Transverse colon (tissue), 4 donors: ENCODE results near the gene VAV2. TPM values are rescaled to one million over a fixed set of nuclear protein-coding genes. Genes with fewer than 3 reads are reported as not detected.
A peak's percentile ranks its signal among the peaks of the same experiment; 100 is the strongest.

ENCODE experiments used
- DNase-seq: peaks from one replicate; pipeline ENCODE4 v3.0.0-alpha.2; 2019
- H3K27ac ChIP-seq, 4 donors: fragments of 200-600 bp; sonication (generic); 2 replicates each; pipeline ENCODE4 v1.5.1; 2016 to 2018; ENCODE audit warnings: inconsistent platforms in 4 of 4
- H3K27me3 ChIP-seq: fragments of 200-600 bp; sonication (generic); 2 replicates; pipeline ENCODE4 v1.5.1; 2017; ENCODE audit warnings: inconsistent platforms
- H3K36me3 ChIP-seq, 4 donors: fragments of 200-600 bp; sonication (generic); 2 replicates each; pipeline ENCODE4 v1.5.1; 2017 to 2019; ENCODE audit warnings: inconsistent platforms in 4 of 4
- H3K4me1 ChIP-seq, 4 donors: fragments of 200-600 bp; sonication (generic); 2 replicates each; pipeline ENCODE4 v1.5.1; 2017 to 2020; ENCODE audit warnings: inconsistent platforms in 4 of 4
- H3K4me3 ChIP-seq, 4 donors: fragments of 200-600 bp; sonication (generic); 1 replicate in 1 of 4; 2 replicates in 3 of 4; pipeline versions ENCODE4 v1.5.1 to v1.6.1; 2017 to 2019; ENCODE audit warnings: inconsistent platforms in 4 of 4
- H3K9me3 ChIP-seq, 2 donors: fragments of 200-600 bp; sonication (generic); 2 replicates each; pipeline ENCODE4 v1.5.1; 2017 to 2019; ENCODE audit warnings: inconsistent platforms in 2 of 2
- CTCF ChIP-seq, 5 experiments: fragments of 200-600 bp in 3 of 5; fragments of 450-650 bp in 2 of 5; sonication (generic) in 3 of 5; IDR thresholded peaks; 1 replicate in 2 of 5; 2 replicates in 3 of 5; pipeline ENCODE4 v1.5.1; 2016 to 2017; ENCODE audit warnings: antibody characterized with exemption in 5 of 5, inconsistent platforms in 3 of 5, mild to moderate bottlenecking in 2 of 5, moderate library complexity in 1 of 5
- EP300 ChIP-seq: sonication (generic); formaldehyde crosslinking; IDR thresholded peaks from one replicate; pipeline ENCODE4 v1.6.1; 2017; ENCODE audit warnings: antibody characterized with exemption, low read depth
- POLR2A ChIP-seq: fragments of 450-650 bp; IDR thresholded peaks from one replicate; pipeline ENCODE4 v1.6.1; 2016; ENCODE audit warnings: antibody characterized with exemption, mild to moderate bottlenecking, moderate library complexity
- POLR2AphosphoS5 ChIP-seq, 3 donors: sonication (generic); formaldehyde crosslinking; IDR thresholded peaks; one replicate each; pipeline ENCODE4 v1.6.1; 2016; ENCODE audit warnings: antibody characterized with exemption in 3 of 3
- WGBS, 2 donors: methylation state at CpG; one replicate each; pipeline ENCODE4 v1.1.5; 2018; ENCODE audit warnings: low coverage in 1 of 2; 5-methylcytosine and 5-hydroxymethylcytosine counted together
- in situ Hi-C, 4 donors: fragments of 200-750 bp; cut with MboI; loops; one replicate each; pipeline versions ENCODE4 v1.15.0 to v1.15.1; 2017; ENCODE audit warnings: low sequenced_read_pairs in 3 of 4, low pct_ligation_motif_present in 1 of 4, low pct_unique_long_range_greater_than_20kb in 1 of 4
- intact Hi-C: fragments of 100-400 bp; cut with DNase I; formaldehyde crosslinking; loops from one replicate; pipeline ENCODE4 v1.15.1; 2023; ENCODE audit warnings: low total_unique reads
- total RNA-seq, 4 donors: library from RNA; depleted of rRNA; stranded (reverse); fragments of >200 nt; gene quantifications; one replicate each; pipeline ENCODE4 v1.1.0, GENCODE V29; 2016

Gene VAV2
- total RNA-seq, 4 donors from 2014 or later, result 8.2 to 52.4 (median 24.5) TPM

DNA sequence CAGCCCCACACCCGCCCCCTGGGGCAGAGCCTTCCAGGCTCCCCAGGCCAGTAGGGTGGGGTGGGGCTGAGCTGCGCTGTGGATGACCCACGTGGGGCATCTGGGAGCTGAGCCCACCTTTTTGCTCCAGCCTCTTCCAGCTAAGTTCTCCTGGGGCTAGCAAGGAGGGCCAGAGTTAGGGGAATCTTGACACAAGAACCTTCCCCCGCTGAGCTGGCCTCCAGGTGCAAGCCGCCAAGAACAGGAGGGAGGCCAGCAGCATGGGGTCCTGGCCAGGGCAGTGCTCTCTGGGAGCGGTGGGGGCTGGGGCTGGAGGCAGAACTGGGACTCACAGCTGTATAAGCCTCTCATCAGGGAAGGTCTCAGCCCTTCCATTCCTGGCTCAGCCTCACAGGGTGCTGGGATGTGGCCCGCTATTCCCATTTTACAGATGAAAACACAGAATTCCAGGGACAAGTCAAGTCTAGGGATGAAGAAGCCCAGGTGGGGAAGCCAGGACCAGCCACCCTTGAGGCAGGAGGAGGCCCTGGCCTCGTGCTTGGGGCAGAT lies 275.5 kb downstream of the VAV2 start:
- Histone ChIP-seq H3K27ac (no peak overlapping the region), H3K27me3 (peaks cover 3% of the 10 kb centered on the region), H3K36me3 (no peaks in the 10 kb centered on the region), H3K9me3 (no peaks in the 10 kb centered on the region), H3K4me3 (no peak overlapping the region), H3K4me1 (no peaks in the 10 kb centered on the region)
- intact Hi-C loops (no loop called here), in situ Hi-C loops (loop anchor here in 1 of 4 donors (25.0 kb wide), 1 partner anchor 179 kb away; the partner anchor contains the start of gene ADAMTSL2)
- no peak for TF ChIP-seq POLR2AphosphoS5 (IDR thresholded peaks at IDR 0.05)
- TF ChIP-seq CTCF (IDR thresholded peaks at IDR 0.05), result no peak
- no peak for TF ChIP-seq EP300
- WGBS, 2 donors, result 78% methylated on average over 6 of the region's 8 CpGs; no CpG with 5 or more reads in 1 of the 2 donors
- DNase-seq, result no peak

DNA sequence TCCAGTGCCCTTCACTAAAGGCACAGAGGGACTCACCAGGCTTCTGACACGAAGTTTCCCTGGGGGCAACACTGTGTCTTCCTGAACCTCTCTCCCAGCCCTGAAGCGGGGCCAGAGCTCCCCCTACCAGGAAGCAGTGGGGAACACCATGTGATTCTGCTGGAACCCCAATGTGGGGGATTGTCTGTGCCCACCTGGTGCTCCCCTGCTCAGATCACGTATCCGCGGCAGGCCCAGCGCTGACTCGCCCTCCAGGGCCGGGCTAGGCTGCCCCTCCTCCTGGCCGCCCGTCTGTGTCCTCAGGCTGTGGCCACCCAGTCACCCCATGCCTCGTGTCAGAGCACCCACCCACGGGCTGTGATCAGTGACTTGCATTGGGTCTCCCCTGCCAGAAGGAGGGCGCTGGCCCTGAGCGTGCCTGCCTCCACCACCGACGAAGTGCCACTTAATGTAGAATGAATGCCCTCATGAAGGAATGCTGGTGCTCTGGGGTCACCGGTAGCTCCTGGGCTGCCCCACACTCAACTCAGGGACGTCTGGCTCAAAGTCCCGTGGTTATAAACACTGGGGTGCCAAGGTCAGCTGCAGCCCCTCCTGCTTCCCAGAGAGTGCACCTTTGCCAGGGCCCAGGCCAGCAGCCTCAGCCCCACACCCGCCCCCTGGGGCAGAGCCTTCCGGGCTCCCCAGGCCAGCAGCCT lies 276.1 kb downstream of the VAV2 start:
- H3K27ac ChIP-seq, result peak overlapping the region in 2 of 4 donors; percentile 19 to 21
- TF ChIP-seq POLR2AphosphoS5 (IDR thresholded peaks at IDR 0.05) (no peak), CTCF (IDR thresholded peaks at IDR 0.05) (peak in 1 of 5 experiments; percentile 10)
- intact Hi-C loops, result no loop called here
- H3K9me3 ChIP-seq, result no peaks in the 10 kb centered on the region
- no peak for DNase-seq
- H3K36me3 ChIP-seq, result no peaks in the 10 kb centered on the region
- in situ Hi-C loops, result loop anchor here in 1 of 4 donors (25.0 kb wide), 1 partner anchor 179 kb away; the partner anchor contains the start of gene ADAMTSL2
- H3K4me1 ChIP-seq, result no peaks in the 10 kb centered on the region
- whole genome bisulfite sequencing, 2 donors, result 71% methylated on average over 18 of the region's 21 CpGs; no CpG with 5 or more reads in 1 of the 2 donors
- H3K4me3 ChIP-seq, result no peak overlapping the region
- H3K27me3 ChIP-seq, result peaks cover 3% of the 10 kb centered on the region

DNA sequence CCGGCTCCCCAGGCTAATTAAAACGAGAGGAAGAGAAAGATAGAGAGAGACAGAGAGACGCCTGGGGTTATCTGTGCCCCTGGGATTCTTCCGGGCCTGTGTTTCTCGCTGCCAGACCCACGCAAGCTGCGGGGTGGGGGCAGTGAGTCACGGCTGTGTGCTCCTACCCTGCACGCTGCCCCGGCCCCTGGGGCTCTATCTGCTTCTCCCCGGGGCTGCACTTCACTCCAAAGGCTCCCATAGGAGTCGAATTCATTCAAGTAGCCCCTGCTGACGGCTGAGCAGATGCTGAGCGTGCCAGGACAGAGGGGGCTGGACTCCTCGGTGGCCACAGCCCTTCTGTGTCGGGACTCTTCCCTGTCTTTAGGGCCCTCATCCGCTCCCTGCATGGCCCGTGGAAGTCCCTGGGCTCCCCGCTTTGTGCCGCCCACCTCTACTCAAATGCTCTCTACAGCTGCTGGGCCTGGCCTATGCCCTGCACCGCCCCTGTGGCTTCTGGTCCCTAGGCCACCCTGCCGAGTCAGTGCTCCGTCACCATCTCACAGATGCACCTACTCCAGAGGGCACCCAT lies 276.7 kb downstream of the VAV2 start:
- in situ Hi-C loops (loop anchor here in 1 of 4 donors (25.0 kb wide), 1 partner anchor 178 kb away; the partner anchor contains the start of gene ADAMTSL2), intact Hi-C loops (no loop called here)
- 60 to 75% methylated on average over 3 to 23 of the region's 23 CpGs for WGBS, 2 donors
- H3K9me3 ChIP-seq, result no peaks in the 10 kb centered on the region
- no peak overlapping the region for H3K4me3 ChIP-seq
- H3K27ac ChIP-seq, result peak overlapping the region in 2 of 4 donors; percentile 19 to 21
- no peaks in the 10 kb centered on the region for H3K4me1 ChIP-seq
- no peaks in the 10 kb centered on the region for H3K36me3 ChIP-seq
- DNase-seq, result no peak
- TF ChIP-seq POLR2AphosphoS5 (IDR thresholded peaks at IDR 0.05), result no peak
- TF ChIP-seq POLR2A, result no peak
- TF ChIP-seq CTCF (IDR thresholded peaks at IDR 0.05), result no peak
- TF ChIP-seq EP300, result no peak
- peaks cover 3% of the 10 kb centered on the region for H3K27me3 ChIP-seq

GRCh38 chr9:133714606-133715294 lies 277.4 kb downstream of the VAV2 start:
- H3K36me3 ChIP-seq, result no peaks in the 10 kb centered on the region
- in situ Hi-C loops (loop anchor here in 1 of 4 donors (25.0 kb wide), 1 partner anchor 177 kb away; the partner anchor contains the start of gene ADAMTSL2), intact Hi-C loops (no loop called here)
- H3K4me3 ChIP-seq, result no peak overlapping the region
- H3K27me3 ChIP-seq, result peaks cover 3% of the 10 kb centered on the region
- no peak for DNase-seq
- TF ChIP-seq EP300, result no peak
- TF ChIP-seq POLR2AphosphoS5 (IDR thresholded peaks at IDR 0.05), result no peak
- TF ChIP-seq CTCF (IDR thresholded peaks at IDR 0.05), result no peak
- no peak for TF ChIP-seq POLR2A
- 75 to 76% methylated on average over 5 to 15 of the region's 15 CpGs for WGBS, 2 donors
- H3K4me1 ChIP-seq, result no peaks in the 10 kb centered on the region
- H3K27ac ChIP-seq, result peak overlapping the region in 2 of 4 donors; percentile 19 to 21
- H3K9me3 ChIP-seq, result no peaks in the 10 kb centered on the region
